Lower leg skin (tissue), 4 donors: ENCODE results near the gene MTRR. TPM values are rescaled to one million over a fixed set of nuclear protein-coding genes. Genes with fewer than 3 reads are reported as not detected.
"Not testable (repeated sequence)": the region's sequence is repeated elsewhere in the genome, so short reads cannot be mapped to it uniquely, and the experiment has no call there.

Source experiments
- DNase-seq, 2 donors: peaks; one replicate each; pipeline ENCODE4 v3.0.0-alpha.2; 2019; ENCODE audit warnings: low spot score in 2 of 2
- H3K4me3 ChIP-seq: fragments of 200-600 bp; sonication (generic); 2 replicates; pipeline ENCODE4 v1.5.1; 2017; ENCODE audit warnings: mild to moderate bottlenecking, low read depth; ENCODE audit not compliant: poor library complexity, severe bottlenecking
- CTCF ChIP-seq, 3 donors: fragments of 450-650 bp; IDR thresholded peaks; one replicate each; pipeline ENCODE4 v1.5.1; 2016; ENCODE audit warnings: antibody characterized with exemption in 3 of 3, mild to moderate bottlenecking in 3 of 3, moderate library complexity in 2 of 3
- POLR2A ChIP-seq, 2 donors: fragments of 450-650 bp; IDR thresholded peaks; one replicate each; pipeline ENCODE4 v1.6.1; 2016 to 2017; ENCODE audit warnings: antibody characterized with exemption in 2 of 2, mild to moderate bottlenecking in 1 of 2, moderate library complexity in 1 of 2
- WGBS, 2 donors: methylation state at CpG; one replicate each; pipeline ENCODE4 v1.1.5; 2018; 5-methylcytosine and 5-hydroxymethylcytosine counted together
- intact Hi-C: fragments of 100-400 bp; cut with DNase I; formaldehyde crosslinking; loops from one replicate; pipeline ENCODE4 v1.15.0; 2023; ENCODE audit warnings: low total_unique reads
- total RNA-seq, 4 donors: library from RNA; depleted of rRNA; stranded (reverse); fragments of >200 nt; gene quantifications; one replicate each; pipeline ENCODE4 v1.1.0, GENCODE V29; 2016

MTRR gene
- total RNA-seq, 4 donors from 2014 or later = 22.6 to 45.4 (median 30.5) TPM

- no peak overlapping the region for H3K4me3 ChIP-seq
- TF ChIP-seq CTCF (IDR thresholded peaks at IDR 0.05) = no peak
- no peak for TF ChIP-seq POLR2A (IDR thresholded peaks at IDR 0.05)
- WGBS, 2 donors = 92 to 94% methylated on average over 9 of the region's 9 CpGs
- intact Hi-C loops = no loop called here
- no peak for DNase-seq
These were observed 34.0 kb downstream of the MTRR start for GRCh38 chr5:7902666-7903625.

- WGBS, 2 donors = 83 to 86% methylated on average over 2 of the region's 2 CpGs
- intact Hi-C loops = no loop called here
These were observed 35.2 kb downstream of the MTRR start for GRCh38 chr5:7904170-7904569.

GRCh38 chr5:7907612-7908011 is 38.7 kb downstream of the MTRR start:
- no peak for DNase-seq
- 100% methylated on average over 1 of the region's 1 CpG for WGBS, 2 donors
- intact Hi-C loops = no loop called here
- no peak for TF ChIP-seq POLR2A (IDR thresholded peaks at IDR 0.05)
- H3K4me3 ChIP-seq = no peak overlapping the region

More at GRCh38 chr5:7904170-7904569, 35.2 kb downstream of the MTRR start:
- TF ChIP-seq POLR2A (IDR thresholded peaks at IDR 0.05) = no peak
- TF ChIP-seq CTCF (IDR thresholded peaks at IDR 0.05) = no peak
- no peak overlapping the region for H3K4me3 ChIP-seq
- no peak for DNase-seq

GRCh38 chr5:7908317-7908716 is 39.4 kb downstream of the MTRR start:
- TF ChIP-seq CTCF (IDR thresholded peaks at IDR 0.05) (no peak), POLR2A (IDR thresholded peaks at IDR 0.05) (no peak)
- intact Hi-C loops = no loop called here
- H3K4me3 ChIP-seq = no peak overlapping the region
- DNase-seq = no peak
- WGBS, 2 donors = 97% methylated on average over 1 of the region's 1 CpG

- no peak for TF ChIP-seq POLR2A (IDR thresholded peaks at IDR 0.05)
- no peak for TF ChIP-seq CTCF (IDR thresholded peaks at IDR 0.05)
- H3K4me3 ChIP-seq = no peak overlapping the region
- WGBS, 2 donors = 94 to 95% methylated on average over 2 of the region's 2 CpGs
- intact Hi-C loops = no loop called here
- no peak for DNase-seq
These were observed 41.9 kb downstream of the MTRR start for GRCh38 chr5:7910738-7911428.

- intact Hi-C loops, H3K4me3 ChIP-seq, DNase-seq: not testable (repeated sequence)
- WGBS, 2 donors = 83 to 84% methylated on average over 3 of the region's 3 CpGs
These were observed 42.5 kb downstream of the MTRR start for GRCh38 chr5:7911429-7911771.
